Neuron (in vitro differentiated cells): Measurements from ENCODE around the gene DHRS7.
A peak's percentile ranks its signal among the peaks of the same experiment; 100 is the strongest.

ENCODE experiments used
- H2AFZ ChIP-seq: one replicate; pipeline ENCODE4 v1.6.1; 2013; ENCODE audit warnings: low read depth, mild to moderate bottlenecking, inconsistent platforms, low read length, moderate library complexity
- H3K27me3 ChIP-seq: one replicate; pipeline ENCODE4 v1.6.1; 2013; ENCODE audit warnings: low read length; ENCODE audit not compliant: insufficient read depth
- H3K36me3 ChIP-seq: one replicate; pipeline ENCODE4 v1.6.1; 2013; ENCODE audit warnings: low read length; ENCODE audit not compliant: insufficient read depth
- H3K4me1 ChIP-seq: one replicate; pipeline ENCODE4 v1.6.1; 2013; ENCODE audit warnings: low read length; ENCODE audit not compliant: insufficient read depth
- H3K4me3 ChIP-seq: 2 replicates; pipeline ENCODE4 v1.5.1; 2013; ENCODE audit warnings: mild to moderate bottlenecking, low read length, moderate library complexity
- H3K9me3 ChIP-seq: one replicate; pipeline ENCODE4 v1.6.1; 2013; ENCODE audit warnings: low read length

DHRS7 gene

DNA sequence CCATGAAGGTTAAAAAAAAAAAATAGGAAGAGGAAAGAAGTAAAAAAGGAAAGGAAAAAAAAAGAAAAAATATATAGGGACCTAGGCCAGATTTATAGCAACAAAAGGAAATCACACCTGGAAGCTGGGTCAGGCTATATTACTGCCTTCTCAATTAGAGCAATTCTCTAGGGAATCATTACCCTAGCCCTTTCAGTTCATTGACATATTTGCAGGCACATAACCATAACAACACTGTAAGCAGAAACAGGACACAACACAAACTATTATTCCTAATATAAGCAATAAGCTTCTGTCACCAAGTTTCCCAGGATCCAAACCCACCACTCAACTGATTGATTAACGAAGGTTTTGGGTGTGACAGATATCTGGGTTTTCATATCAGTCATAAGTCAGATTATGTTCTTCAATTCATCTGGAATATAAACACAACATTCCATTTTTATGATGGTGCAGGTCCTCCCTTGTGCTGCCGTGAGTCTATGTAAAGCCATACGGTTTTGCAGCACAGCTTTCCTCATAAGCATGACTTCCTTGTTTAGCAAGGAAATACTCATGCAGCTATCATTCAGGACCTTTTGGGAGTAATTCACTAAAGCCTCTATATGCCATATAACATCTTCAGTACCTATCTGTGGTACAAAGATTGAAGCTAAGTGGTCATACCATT, 69.3 kb downstream of the DHRS7 start:
- Histone ChIP-seq H3K4me3 (no peak overlapping the region), H3K36me3 (peaks cover 21% of the 10 kb centered on the region), H2AFZ (no peak overlapping the region), H3K4me1 (peaks cover 8% of the 10 kb centered on the region), H3K27me3 (no peaks in the 10 kb centered on the region), H3K9me3 (peaks cover 6% of the 10 kb centered on the region)

DNA sequence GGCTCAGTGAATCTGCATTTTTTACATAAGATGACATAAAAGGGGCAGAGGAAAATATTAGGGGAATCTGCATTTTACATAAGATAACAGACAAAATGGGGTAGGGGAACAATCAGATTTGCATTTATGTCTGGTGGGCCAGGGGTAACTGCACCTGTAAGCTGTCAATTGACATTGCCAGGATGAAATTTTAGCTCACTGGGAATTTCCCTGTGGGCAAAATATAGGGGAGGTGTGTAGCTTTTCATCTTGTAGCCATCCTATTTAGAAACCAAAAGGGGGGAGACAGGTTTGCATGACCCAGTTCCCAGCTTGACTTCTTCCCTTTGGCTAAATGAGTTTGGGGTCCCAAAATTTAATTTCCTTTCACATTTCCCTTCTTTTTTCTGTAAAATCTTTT, 70.0 kb downstream of the DHRS7 start:
- H3K27me3 ChIP-seq = no peaks in the 10 kb centered on the region
- H2AFZ ChIP-seq = no peak overlapping the region
- peaks cover 8% of the 10 kb centered on the region for H3K4me1 ChIP-seq
- H3K9me3 ChIP-seq = peaks cover 6% of the 10 kb centered on the region
- peaks cover 21% of the 10 kb centered on the region for H3K36me3 ChIP-seq
- no peak overlapping the region for H3K4me3 ChIP-seq

DNA sequence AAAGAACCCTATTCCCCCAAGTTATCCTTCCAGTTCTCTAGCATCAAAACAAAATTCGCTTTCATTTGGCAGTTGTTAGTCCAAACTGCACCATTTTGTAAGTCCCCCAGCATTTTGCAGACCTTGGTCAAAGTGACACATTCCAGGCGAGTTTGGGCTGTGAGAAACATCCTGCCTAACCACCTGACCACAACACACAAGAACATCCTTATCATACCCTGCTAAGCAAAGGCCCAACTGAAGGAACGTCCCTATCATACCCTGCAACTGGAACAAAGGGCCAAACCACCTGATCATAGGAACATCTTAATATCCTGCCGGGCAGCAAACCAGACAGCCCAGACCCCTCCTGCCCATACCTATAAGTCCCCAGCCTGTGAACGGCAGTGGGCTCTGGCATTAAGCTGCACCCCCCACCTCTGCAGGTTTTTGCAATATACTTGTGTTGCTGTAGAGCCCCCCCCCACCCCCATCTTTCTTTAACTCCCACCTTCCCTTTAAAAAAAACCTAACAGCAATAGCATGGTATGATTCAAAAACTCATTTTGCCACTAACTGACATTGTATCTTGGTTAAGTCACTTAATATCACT, 70.8 kb downstream of the DHRS7 start:
- H3K4me1 ChIP-seq = peaks cover 8% of the 10 kb centered on the region
- peak overlapping the region; percentile 89 for H3K4me3 ChIP-seq
- H3K27me3 ChIP-seq = no peaks in the 10 kb centered on the region
- H3K36me3 ChIP-seq = peaks cover 21% of the 10 kb centered on the region
- peaks cover 6% of the 10 kb centered on the region for H3K9me3 ChIP-seq
- no peak overlapping the region for H2AFZ ChIP-seq
